Keratinocyte (primary cell): Measurements from ENCODE around the gene ATP6V0E2. TPM values are rescaled to one million over a fixed set of nuclear protein-coding genes. Genes with fewer than 3 reads are reported as not detected.

Source experiments
- DNase-seq: peaks from one replicate; pipeline ENCODE4 v3.0.0-alpha.2; 2011; ENCODE audit warnings: low read depth, missing footprints, low spot score
- FAIRE-seq: peaks from 2 replicates; lab custom pipeline; 2011; peaks lifted over from hg19 to GRCh38; lab: Jason Lieb, UNC
- H2AFZ ChIP-seq: 2 replicates; pipeline ENCODE4 v1.6.0; 2012; ENCODE audit warnings: low read length, control low read depth, inconsistent platforms; ENCODE audit not compliant: control insufficient read depth
- H3K27ac ChIP-seq: 2 replicates; pipeline ENCODE4 v1.5.1; 2011; ENCODE audit warnings: low read length; ENCODE audit not compliant: control insufficient read depth, insufficient read depth
- H3K27me3 ChIP-seq: 3 replicates; pipeline ENCODE4 v1.6.0; 2011; ENCODE audit warnings: low read length; ENCODE audit not compliant: control insufficient read depth, insufficient read depth; ENCODE audit errors: extremely low read depth
- H3K36me3 ChIP-seq, 2 experiments: 2 replicates in 1 of 2; 3 replicates in 1 of 2; pipeline ENCODE4 v1.5.1; 2011; ENCODE audit warnings: low read length in 2 of 2, mild to moderate bottlenecking in 1 of 2; ENCODE audit not compliant: control insufficient read depth in 2 of 2, insufficient read depth in 2 of 2; ENCODE audit errors: extremely low read depth in 1 of 2
- H3K4me1 ChIP-seq: 3 replicates; pipeline ENCODE4 v1.5.1; 2011; ENCODE audit warnings: low read length; ENCODE audit not compliant: control insufficient read depth, insufficient read depth; ENCODE audit errors: extremely low read depth
- H3K4me2 ChIP-seq: 3 replicates; pipeline ENCODE4 v1.6.0; 2011; ENCODE audit warnings: low read depth, low read length; ENCODE audit not compliant: control insufficient read depth, insufficient read depth; ENCODE audit errors: extremely low read depth
- H3K4me3 ChIP-seq, 3 experiments: fragments of 200-600 bp in 1 of 3; sonication (generic) in 1 of 3; 2 replicates in 2 of 3; 3 replicates in 1 of 3; pipeline ENCODE4 v1.5.1; 2011 to 2016; ENCODE audit warnings: low read length in 3 of 3, mild to moderate bottlenecking in 3 of 3, control low read depth in 2 of 3, inconsistent platforms in 1 of 3, low read depth in 1 of 3, mixed read lengths in 1 of 3, mixed run types in 1 of 3, moderate library complexity in 1 of 3; ENCODE audit not compliant: control insufficient read depth in 2 of 3, insufficient read depth in 2 of 3; ENCODE audit errors: extremely low read depth in 1 of 3
- H3K79me2 ChIP-seq: 2 replicates; pipeline ENCODE4 v1.6.0; 2012; ENCODE audit warnings: low read length; ENCODE audit not compliant: control insufficient read depth, insufficient read depth
- H3K9ac ChIP-seq: 3 replicates; pipeline ENCODE4 v1.6.0; 2011; ENCODE audit warnings: low read length; ENCODE audit not compliant: control insufficient read depth, insufficient read depth; ENCODE audit errors: extremely low read depth
- H3K9me1 ChIP-seq: 3 replicates; pipeline ENCODE4 v1.6.0; 2011; ENCODE audit warnings: low read length; ENCODE audit not compliant: control insufficient read depth, insufficient read depth; ENCODE audit errors: extremely low read depth
- H3K9me3 ChIP-seq: 2 replicates; pipeline ENCODE4 v1.5.1; 2012; ENCODE audit warnings: low read depth, low read length; ENCODE audit not compliant: control insufficient read depth
- H4K20me1 ChIP-seq: 3 replicates; pipeline ENCODE4 v1.6.0; 2011; ENCODE audit warnings: low read length; ENCODE audit not compliant: control insufficient read depth, insufficient read depth; ENCODE audit errors: extremely low read depth
- CTCF ChIP-seq, 3 experiments: IDR thresholded peaks in 1 of 3; conservative IDR thresholded peaks in 1 of 3; optimal IDR thresholded peaks in 1 of 3; 2 replicates in 2 of 3; 3 replicates in 1 of 3; pipeline versions ENCODE3 to v1.5.1; 2011; ENCODE audit warnings: low read length in 3 of 3, mild to moderate bottlenecking in 3 of 3, moderate library complexity in 2 of 3, control low read depth in 1 of 3, inconsistent platforms in 1 of 3; ENCODE audit not compliant: insufficient read depth in 2 of 3; ENCODE audit errors: extremely low read depth in 1 of 3
- EZH2 ChIP-seq: IDR thresholded peaks from one replicate; pipeline ENCODE4 v1.6.1; 2012; ENCODE audit warnings: inconsistent platforms, mild to moderate bottlenecking, low read length, moderate library complexity
- dilution Hi-C: fragments of 300-500 bp; cut with MboI; formaldehyde crosslinking; loops from one replicate; pipeline ENCODE4 v1.7.0; 2020; ENCODE audit warnings: low sequenced_read_pairs; ENCODE audit not compliant: extremely low pct_ligation_motif_present
- polyA plus RNA-seq, 5 experiments: library from polyadenylated mRNA; depleted of rRNA in 3 of 5; stranded (reverse) in 3 of 5; stranded (forward) in 1 of 5; unstranded in 1 of 5; fragments of >200 nt; gene quantifications; 1 replicate in 1 of 5; 2 replicates in 3 of 5; 3 replicates in 1 of 5; pipeline versions ENCODE4 v1.2.1 to v1.2.3, GENCODE V29; 2011 to 2012; ENCODE audit warnings: missing spikeins in 2 of 5, low read depth in 1 of 5, low replicate concordance in 1 of 5

ATP6V0E2 gene
- polyA plus RNA-seq, 1 donor (not counting 4 experiments of a cell fraction or from before 2014, with no cell fraction given): 5.0 TPM

DNA sequence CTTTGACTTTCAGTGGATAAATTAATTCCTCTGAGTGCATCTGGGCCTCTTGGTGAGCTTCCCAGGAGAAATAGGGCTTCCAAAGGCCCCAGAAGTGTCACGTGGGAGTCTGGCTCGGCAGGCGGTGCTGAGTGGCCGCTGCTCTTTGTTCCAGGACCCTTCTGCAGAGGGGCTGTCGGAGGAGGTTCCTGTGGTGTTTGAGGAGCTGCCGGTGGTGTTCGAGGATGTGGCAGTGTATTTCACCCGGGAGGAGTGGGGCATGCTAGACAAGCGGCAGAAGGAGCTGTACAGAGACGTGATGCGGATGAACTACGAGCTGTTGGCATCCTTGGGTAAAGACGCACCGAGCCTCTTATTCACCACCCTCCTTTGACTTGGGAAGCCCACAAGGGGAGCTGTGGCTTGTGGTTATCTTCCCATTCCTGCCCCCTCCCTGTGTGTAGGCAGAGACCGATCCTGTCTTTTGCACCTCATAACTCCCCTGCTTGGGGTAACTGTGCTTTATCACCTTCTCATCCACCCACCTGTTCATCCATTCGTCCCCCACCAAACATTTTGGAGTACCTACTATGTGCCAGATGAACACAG lies 23.7 kb upstream of the ATP6V0E2 start:
- Histone ChIP-seq H3K27ac (no peak overlapping the region), H2AFZ (no peak overlapping the region), H4K20me1 (no peaks in the 10 kb centered on the region), H3K4me3 (no peak overlapping the region), H3K27me3 (no peaks in the 10 kb centered on the region), H3K9me3 (no peaks in the 10 kb centered on the region), H3K79me2 (no peaks in the 10 kb centered on the region), H3K4me2 (no peak overlapping the region), H3K36me3 (peaks cover 0 to 4% of the 10 kb centered on the region in 2 experiments), H3K4me1 (peaks cover 7% of the 10 kb centered on the region), H3K9ac (no peak overlapping the region), H3K9me1 (no peaks in the 10 kb centered on the region)
- FAIRE-seq (no peak), DNase-seq (no peak)
- dilution Hi-C loops: no loop called here
- no peak for TF ChIP-seq CTCF (optimal IDR thresholded peaks at IDR 0.05 in 1 of 3, IDR thresholded peaks at IDR 0.05 in 1 of 3, conservative IDR thresholded peaks at IDR 0.05 in 1 of 3; ENCODE audit: extremely low read depth in 1 of 3, insufficient read depth in 2 of 3, low read length in 3 of 3)
- TF ChIP-seq EZH2: no peak

GRCh38 chr7:149850716-149851115 lies 23.1 kb upstream of the ATP6V0E2 start:
- H3K27me3 ChIP-seq: no peaks in the 10 kb centered on the region
- dilution Hi-C loops: no loop called here
- H3K9me3 ChIP-seq: no peaks in the 10 kb centered on the region
- FAIRE-seq (no peak), DNase-seq (no peak)
- peaks cover 0 to 4% of the 10 kb centered on the region in 2 experiments for H3K36me3 ChIP-seq
- no peak overlapping the region for H3K9ac ChIP-seq
- H3K27ac ChIP-seq: no peak overlapping the region
- H3K79me2 ChIP-seq: no peaks in the 10 kb centered on the region
- no peak overlapping the region for H3K4me2 ChIP-seq
- no peaks in the 10 kb centered on the region for H4K20me1 ChIP-seq
- H3K4me3 ChIP-seq: no peak overlapping the region
- no peak overlapping the region for H2AFZ ChIP-seq
- TF ChIP-seq CTCF (optimal IDR thresholded peaks at IDR 0.05 in 1 of 3, IDR thresholded peaks at IDR 0.05 in 1 of 3, conservative IDR thresholded peaks at IDR 0.05 in 1 of 3; ENCODE audit: extremely low read depth in 1 of 3, insufficient read depth in 2 of 3, low read length in 3 of 3) (no peak), EZH2 (no peak)
- H3K9me1 ChIP-seq: no peaks in the 10 kb centered on the region
- peaks cover 13% of the 10 kb centered on the region for H3K4me1 ChIP-seq
